CD14-positive monocyte (primary cell): Measurements from ENCODE around the gene PDF. TPM values are rescaled to one million over a fixed set of nuclear protein-coding genes. Genes with fewer than 3 reads are reported as not detected.

Experiments used
- DNase-seq, 3 donors: peaks; one replicate each; pipeline ENCODE4 v3.0.0-alpha.2; 2011 to 2022
- H2AFZ ChIP-seq: 2 replicates; pipeline ENCODE4 v1.6.0; 2012; ENCODE audit warnings: mild to moderate bottlenecking, low read depth, low read length, inconsistent platforms; ENCODE audit not compliant: insufficient read depth, poor library complexity, severe bottlenecking
- H3K27ac ChIP-seq, 2 donors: 1 replicate in 1 of 2; 2 replicates in 1 of 2; pipeline ENCODE4 v1.5.1; 2012 to 2013; ENCODE audit warnings: low read length in 2 of 2, control low read depth in 1 of 2, inconsistent platforms in 1 of 2, low read depth in 1 of 2, mild to moderate bottlenecking in 1 of 2
- H3K27me3 ChIP-seq, 2 donors: one replicate each; pipeline versions ENCODE4 v1.6.0 to v1.6.1; 2011 to 2013; ENCODE audit warnings: low read length in 2 of 2; ENCODE audit not compliant: control insufficient read depth in 2 of 2, insufficient read depth in 2 of 2
- H3K36me3 ChIP-seq, 2 donors: replicated peaks in 1 of 2; 1 replicate in 1 of 2; 2 replicates in 1 of 2; pipeline versions ENCODE4 v1.5.1 to v1.6.1; 2012 to 2013; ENCODE audit warnings: low read length in 2 of 2, control low read depth in 1 of 2, inconsistent platforms in 1 of 2, mild to moderate bottlenecking in 1 of 2; ENCODE audit not compliant: insufficient read depth in 2 of 2, control insufficient read depth in 1 of 2
- H3K4me1 ChIP-seq, 2 donors: 1 replicate in 1 of 2; 2 replicates in 1 of 2; pipeline versions ENCODE4 v1.5.1 to v1.6.1; 2012 to 2013; ENCODE audit warnings: low read length in 2 of 2, control low read depth in 1 of 2, inconsistent platforms in 1 of 2, mild to moderate bottlenecking in 1 of 2, moderate library complexity in 1 of 2; ENCODE audit not compliant: insufficient read depth in 2 of 2, control insufficient read depth in 1 of 2
- H3K4me2 ChIP-seq: replicated peaks from 2 replicates; pipeline ENCODE3; 2012; ENCODE audit warnings: low read length, moderate library complexity, mild to moderate bottlenecking; ENCODE audit not compliant: poor library complexity, severe bottlenecking; ENCODE audit errors: extremely low read depth
- H3K4me3 ChIP-seq, 3 experiments: fragments of 200-600 bp in 1 of 3; sonication (generic) in 1 of 3; replicated peaks in 1 of 3; 1 replicate in 2 of 3; 2 replicates in 1 of 3; pipeline ENCODE4 v1.5.1; 2011 to 2013; ENCODE audit warnings: low read length in 3 of 3, mild to moderate bottlenecking in 3 of 3, control low read depth in 2 of 3, low read depth in 2 of 3, inconsistent platforms in 1 of 3, moderate library complexity in 1 of 3
- H3K79me2 ChIP-seq: 2 replicates; pipeline ENCODE4 v1.6.0; 2012; ENCODE audit warnings: mild to moderate bottlenecking, control low read depth, inconsistent platforms, low read length, moderate library complexity; ENCODE audit not compliant: insufficient read depth
- H3K9ac ChIP-seq: 2 replicates; pipeline ENCODE4 v1.6.0; 2017; ENCODE audit warnings: low read length, mild to moderate bottlenecking; ENCODE audit not compliant: insufficient read depth, poor library complexity, severe bottlenecking
- H3K9me3 ChIP-seq, 2 donors: replicated peaks in 1 of 2; 1 replicate in 1 of 2; 2 replicates in 1 of 2; pipeline versions ENCODE4 v1.5.1 to v1.6.1; 2012 to 2013; ENCODE audit warnings: low read length in 2 of 2, control low read depth in 1 of 2; ENCODE audit not compliant: control insufficient read depth in 1 of 2, insufficient read depth in 1 of 2
- H4K20me1 ChIP-seq: 2 replicates; pipeline ENCODE4 v1.6.0; 2012; ENCODE audit warnings: mild to moderate bottlenecking, low read length, control low read depth, moderate library complexity; ENCODE audit not compliant: insufficient read depth
- H3K27ac Mint-ChIP-seq, 7 donors: one replicate each; pipeline ENCODE4 v1.8.0; 2020; ENCODE audit warnings: mild to moderate bottlenecking in 7 of 7, mixed read lengths in 7 of 7, moderate library complexity in 6 of 7, inconsistent platforms in 2 of 7
- H3K27me3 Mint-ChIP-seq, 3 donors: one replicate each; pipeline ENCODE4 v1.8.0; 2021 to 2022; ENCODE audit warnings: low read depth in 3 of 3, mild to moderate bottlenecking in 3 of 3, mixed read lengths in 3 of 3, moderate library complexity in 3 of 3, inconsistent platforms in 1 of 3
- H3K36me3 Mint-ChIP-seq, 2 donors: one replicate each; pipeline ENCODE4 v1.8.0; 2020; ENCODE audit warnings: mixed read lengths in 2 of 2, inconsistent platforms in 1 of 2, mild to moderate bottlenecking in 1 of 2
- H3K4me1 Mint-ChIP-seq: one replicate; pipeline ENCODE4 v1.8.0; 2020; ENCODE audit warnings: mild to moderate bottlenecking, mixed read lengths
- H3K4me3 Mint-ChIP-seq, 2 donors: one replicate each; pipeline ENCODE4 v1.8.0; 2020; ENCODE audit warnings: mild to moderate bottlenecking in 2 of 2, mixed read lengths in 2 of 2, moderate library complexity in 1 of 2
- H3K9me3 Mint-ChIP-seq, 7 donors: one replicate each; pipeline ENCODE4 v1.8.0; 2020 to 2022; ENCODE audit warnings: mixed read lengths in 7 of 7, mild to moderate bottlenecking in 6 of 7, moderate library complexity in 6 of 7, inconsistent platforms in 2 of 7
- WGBS: methylation state at CpG from one replicate; pipeline ENCODE4 v1.1.5; 2013; ENCODE audit warnings: missing lambda C conversion rate; ENCODE audit not compliant: insufficient coverage; 5-methylcytosine and 5-hydroxymethylcytosine counted together
- intact Hi-C, 2 donors: fragments of 100-400 bp; cut with micrococcal nuclease; formaldehyde crosslinking; loops; one replicate each; pipeline versions ENCODE4 v1.15.0 to v1.15.1; 2023
- polyA plus RNA-seq, 3 donors: library from polyadenylated mRNA; depleted of rRNA in 1 of 3; unstranded in 2 of 3; stranded (reverse) in 1 of 3; fragments of 300-500 nt in 2 of 3; fragments of >200 nt in 1 of 3; fragmentation: Illumina TruSeq in 2 of 3; gene quantifications; 1 replicate in 2 of 3; 2 replicates in 1 of 3; pipeline ENCODE4 v1.2.3, GENCODE V29; 2012 to 2021
- TF ChIP-seq, protein P1 (sequence below): fragments of 200-600 bp; IDR thresholded peaks from one replicate; pipeline ENCODE4 v1.8.0; 2022; ENCODE audit warnings: antibody characterized with exemption, mild to moderate bottlenecking

The PDF gene
- polyA plus RNA-seq, 3 donors: 2.3 to 7.2 (median 4.2) TPM

DNA sequence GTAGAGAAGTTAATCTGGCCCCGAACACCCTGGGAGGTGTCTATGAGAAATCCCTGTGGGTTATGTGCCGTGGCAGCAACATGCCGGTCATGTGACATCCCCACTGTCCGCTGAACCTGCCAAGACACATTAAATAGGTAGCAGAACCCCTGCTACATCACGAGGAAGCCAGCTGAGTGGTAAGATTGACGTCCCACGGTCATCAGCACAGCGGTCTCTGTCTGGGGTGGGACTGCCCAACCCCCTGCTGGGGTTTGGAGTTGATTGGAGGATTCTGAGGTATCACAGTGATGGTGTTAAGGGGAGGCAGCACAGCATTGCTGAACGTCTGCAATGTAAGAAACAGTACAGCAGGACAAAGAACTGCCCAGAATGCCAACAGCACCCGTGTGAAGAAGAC lies 19.1 kb upstream of the PDF start:
- no peak overlapping the region for H3K9ac ChIP-seq
- Mint-ChIP-seq H3K36me3 (peaks cover 29 to 42% of the 10 kb centered on the region in 2 donors), H3K27ac (no peak overlapping the region), H3K27me3 (no peaks in the 10 kb centered on the region), H3K9me3 (no peaks in the 10 kb centered on the region), H3K4me3 (no peak overlapping the region), H3K4me1 (peaks cover 20% of the 10 kb centered on the region)
- no peaks in the 10 kb centered on the region for H3K27me3 ChIP-seq
- no peaks in the 10 kb centered on the region for H3K9me3 ChIP-seq
- H4K20me1 ChIP-seq: peaks cover 3% of the 10 kb centered on the region
- no peak overlapping the region for H2AFZ ChIP-seq
- TF ChIP-seq, protein P1, sequence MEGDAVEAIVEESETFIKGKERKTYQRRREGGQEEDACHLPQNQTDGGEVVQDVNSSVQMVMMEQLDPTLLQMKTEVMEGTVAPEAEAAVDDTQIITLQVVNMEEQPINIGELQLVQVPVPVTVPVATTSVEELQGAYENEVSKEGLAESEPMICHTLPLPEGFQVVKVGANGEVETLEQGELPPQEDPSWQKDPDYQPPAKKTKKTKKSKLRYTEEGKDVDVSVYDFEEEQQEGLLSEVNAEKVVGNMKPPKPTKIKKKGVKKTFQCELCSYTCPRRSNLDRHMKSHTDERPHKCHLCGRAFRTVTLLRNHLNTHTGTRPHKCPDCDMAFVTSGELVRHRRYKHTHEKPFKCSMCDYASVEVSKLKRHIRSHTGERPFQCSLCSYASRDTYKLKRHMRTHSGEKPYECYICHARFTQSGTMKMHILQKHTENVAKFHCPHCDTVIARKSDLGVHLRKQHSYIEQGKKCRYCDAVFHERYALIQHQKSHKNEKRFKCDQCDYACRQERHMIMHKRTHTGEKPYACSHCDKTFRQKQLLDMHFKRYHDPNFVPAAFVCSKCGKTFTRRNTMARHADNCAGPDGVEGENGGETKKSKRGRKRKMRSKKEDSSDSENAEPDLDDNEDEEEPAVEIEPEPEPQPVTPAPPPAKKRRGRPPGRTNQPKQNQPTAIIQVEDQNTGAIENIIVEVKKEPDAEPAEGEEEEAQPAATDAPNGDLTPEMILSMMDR: no peak
- H3K4me2 ChIP-seq: no peak overlapping the region
- no peak for DNase-seq
- 84% methylated on average over 7 of the region's 10 CpGs for WGBS
- intact Hi-C loops: no loop called here
- peaks cover 24 to 43% of the 10 kb centered on the region in 2 donors for H3K36me3 ChIP-seq
- no peaks in the 10 kb centered on the region for H3K79me2 ChIP-seq
- H3K4me3 ChIP-seq: no peak overlapping the region
- H3K4me1 ChIP-seq: peaks cover 18 to 19% of the 10 kb centered on the region in 2 donors
- H3K27ac ChIP-seq: no peak overlapping the region

DNA sequence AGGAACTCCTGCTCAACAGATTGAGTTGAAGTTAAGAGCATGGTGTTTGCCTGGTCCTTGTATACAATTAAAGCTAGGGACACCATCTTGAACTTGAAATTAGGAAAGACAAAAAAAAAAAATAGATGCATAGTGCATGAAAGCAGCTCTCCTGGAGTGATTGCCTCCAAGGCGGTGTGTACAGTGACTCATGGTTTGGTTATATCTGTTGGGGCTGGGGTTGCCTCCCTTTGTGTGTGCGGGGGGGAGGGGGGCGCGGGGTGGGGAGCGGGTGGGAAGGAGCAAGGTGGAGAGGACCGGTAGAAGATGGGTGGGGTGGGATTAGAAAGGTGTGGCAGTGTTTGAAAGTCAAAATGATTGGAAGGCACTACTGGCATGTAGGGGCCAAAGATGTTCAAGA lies 17.8 kb upstream of the PDF start:
- Histone ChIP-seq H4K20me1 (peaks cover 3% of the 10 kb centered on the region), H3K27me3 (no peaks in the 10 kb centered on the region)
- peaks cover 20% of the 10 kb centered on the region for H3K4me1 Mint-ChIP-seq

More for the DNA sequence above, 17.8 kb upstream of the PDF start:
- Histone ChIP-seq H3K79me2 (peaks cover 7% of the 10 kb centered on the region), H3K4me3 (no peak overlapping the region), H3K9me3 (no peaks in the 10 kb centered on the region), H3K4me1 (peaks cover 18 to 19% of the 10 kb centered on the region in 2 donors), H3K36me3 (peaks cover 24 to 51% of the 10 kb centered on the region in 2 donors), H3K27ac (no peak overlapping the region), H3K9ac (no peak overlapping the region), H2AFZ (no peak overlapping the region), H3K4me2 (no peak overlapping the region)
- 86% methylated on average over 2 of the region's 6 CpGs for WGBS
- TF ChIP-seq, protein P1: no peak
- intact Hi-C loops: no loop called here
- Mint-ChIP-seq H3K27me3 (no peaks in the 10 kb centered on the region), H3K9me3 (no peaks in the 10 kb centered on the region), H3K36me3 (peaks cover 33 to 47% of the 10 kb centered on the region in 2 donors), H3K4me3 (no peak overlapping the region), H3K27ac (no peak overlapping the region)
- no peak for DNase-seq
